Spinal cord (tissue), 10 donors: Measurements from ENCODE around the gene RELL1. TPM values are rescaled to one million over a fixed set of nuclear protein-coding genes. Genes with fewer than 3 reads are reported as not detected.

ENCODE experiments used
- DNase-seq, 6 donors: peaks; one replicate each; pipeline versions ENCODE4 v3.0.0 to v3.0.0-alpha.2; 2013 to 2015; ENCODE audit warnings: low spot score in 6 of 6, low read depth in 4 of 6
- H3K27ac ChIP-seq: one replicate; pipeline ENCODE4 v1.5.1; 2013; ENCODE audit warnings: low read depth, low read length, control low read depth
- H3K27me3 ChIP-seq: one replicate; pipeline ENCODE4 v1.6.1; 2013; ENCODE audit warnings: low read length; ENCODE audit not compliant: control insufficient read depth, insufficient read depth
- H3K36me3 ChIP-seq: one replicate; pipeline ENCODE4 v1.6.1; 2013; ENCODE audit warnings: low read length; ENCODE audit not compliant: control insufficient read depth, insufficient read depth
- H3K4me1 ChIP-seq: one replicate; pipeline ENCODE4 v1.6.1; 2013; ENCODE audit warnings: low read length; ENCODE audit not compliant: control insufficient read depth, insufficient read depth
- H3K4me3 ChIP-seq: one replicate; pipeline ENCODE4 v1.5.1; 2013; ENCODE audit warnings: low read depth, low read length, control low read depth
- H3K9me3 ChIP-seq: one replicate; pipeline ENCODE4 v1.6.1; 2013; ENCODE audit warnings: low read length; ENCODE audit not compliant: control insufficient read depth, insufficient read depth
- WGBS: methylation state at CpG from one replicate; pipeline ENCODE4 v1.1.5; 2013; ENCODE audit warnings: missing lambda C conversion rate; ENCODE audit not compliant: insufficient coverage; 5-methylcytosine and 5-hydroxymethylcytosine counted together
- polyA plus RNA-seq, 2 donors: library from polyadenylated mRNA; unstranded; fragments of 120-200 nt; gene quantifications; one replicate each; pipeline ENCODE4 v1.2.1, GENCODE V29; 2013; ENCODE audit not compliant: insufficient read length in 2 of 2
- total RNA-seq, 2 donors: library from RNA; depleted of rRNA in 1 of 2; stranded (reverse); fragments of 120-200 nt in 1 of 2; fragments of >200 nt in 1 of 2; gene quantifications; one replicate each; pipeline versions ENCODE4 v1.2.3 to v1.2.4, GENCODE V29; 2013 to 2014
- donor health status: healthy.

The RELL1 gene
- total and polyA plus RNA-seq, 4 donors = 14.9 to 61.6 (median 32.4) TPM

DNA sequence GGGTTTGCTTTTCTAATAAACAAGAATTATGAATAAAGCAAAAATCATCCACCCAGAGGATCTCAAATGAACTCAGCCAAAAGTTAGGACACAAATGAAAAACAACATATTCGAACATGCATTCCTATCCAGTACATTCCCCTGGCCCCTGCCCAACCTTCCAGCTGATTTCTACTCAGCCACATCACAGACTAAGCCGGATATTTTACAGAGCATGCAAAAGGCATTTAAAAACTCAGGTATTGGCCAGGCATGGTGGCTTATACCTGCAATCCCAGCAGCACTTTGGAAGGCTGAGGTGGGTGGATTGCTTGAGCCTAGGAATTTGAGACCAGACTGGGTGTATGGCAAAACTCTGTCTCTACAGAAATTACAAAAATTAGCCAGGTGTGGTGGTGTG, 54.6 kb downstream of the RELL1 start:
- H3K27me3 ChIP-seq = no peaks in the 10 kb centered on the region
- H3K9me3 ChIP-seq = no peaks in the 10 kb centered on the region
- no peaks in the 10 kb centered on the region for H3K4me1 ChIP-seq
- H3K4me3 ChIP-seq = no peak overlapping the region
- WGBS = 79% methylated on average over 2 of the region's 2 CpGs
- peaks cover 14% of the 10 kb centered on the region for H3K36me3 ChIP-seq
- no peak for DNase-seq
- H3K27ac ChIP-seq = no peak overlapping the region

DNA sequence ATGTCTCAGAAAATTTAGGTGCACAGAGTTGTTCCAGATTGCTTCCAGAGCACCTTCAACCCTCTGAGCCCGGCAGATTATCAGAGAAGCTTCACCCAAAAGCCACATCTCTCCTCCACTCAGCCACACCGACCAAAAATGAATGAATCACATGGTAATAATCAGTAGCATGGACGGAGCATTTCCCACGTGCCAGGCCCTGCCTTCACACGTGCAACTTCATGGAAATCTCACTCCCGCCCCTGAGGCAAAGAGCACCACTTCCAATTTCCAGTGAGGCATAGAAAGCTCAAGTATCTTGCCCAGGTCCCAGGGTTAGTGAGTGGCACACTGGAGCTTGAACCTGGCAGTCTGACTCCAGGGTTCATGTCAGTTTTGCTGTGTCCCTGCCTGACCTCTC, 56.5 kb downstream of the RELL1 start:
- peaks cover 12% of the 10 kb centered on the region for H3K36me3 ChIP-seq
- no peak for DNase-seq
- no peak overlapping the region for H3K27ac ChIP-seq
- no peaks in the 10 kb centered on the region for H3K9me3 ChIP-seq
- H3K4me3 ChIP-seq = no peak overlapping the region
- no peaks in the 10 kb centered on the region for H3K4me1 ChIP-seq
- no peaks in the 10 kb centered on the region for H3K27me3 ChIP-seq
- WGBS = 95% methylated on average over 6 of the region's 6 CpGs

DNA sequence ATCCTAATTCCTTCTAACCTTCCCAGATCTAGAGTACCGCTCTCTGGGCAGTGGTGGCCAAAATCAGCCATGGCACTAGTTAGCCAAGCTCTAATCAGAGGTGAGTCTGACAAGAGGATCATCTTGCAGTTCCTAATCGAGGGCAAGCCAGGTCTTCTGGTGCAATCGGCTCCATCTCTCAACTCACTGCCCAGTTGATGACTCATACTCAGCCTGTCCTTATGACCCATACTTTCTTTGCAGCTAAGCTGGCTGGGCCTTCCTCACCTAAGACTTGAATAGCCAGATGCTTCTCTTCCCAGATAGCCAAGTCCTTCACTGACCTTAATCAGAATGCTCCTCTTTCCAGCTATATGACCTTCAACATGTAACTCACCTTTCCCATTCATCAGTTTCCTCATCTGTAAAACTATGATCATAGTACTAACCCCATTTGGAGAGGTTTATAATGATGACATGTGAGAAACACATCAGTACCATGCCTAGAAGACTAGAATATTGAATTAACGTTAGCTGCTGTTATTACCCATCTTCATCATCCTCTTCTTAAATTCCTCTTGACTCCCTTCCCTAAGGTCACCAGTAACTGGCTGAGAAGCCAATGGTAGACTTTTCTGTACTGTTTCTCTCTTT, 57.1 kb downstream of the RELL1 start:
- no peak for DNase-seq
- WGBS = 89% methylated on average over 3 of the region's 4 CpGs
- Histone ChIP-seq H3K4me1 (no peaks in the 10 kb centered on the region), H3K36me3 (peaks cover 10% of the 10 kb centered on the region), H3K9me3 (no peaks in the 10 kb centered on the region), H3K27ac (no peak overlapping the region), H3K27me3 (no peaks in the 10 kb centered on the region), H3K4me3 (no peak overlapping the region)

DNA sequence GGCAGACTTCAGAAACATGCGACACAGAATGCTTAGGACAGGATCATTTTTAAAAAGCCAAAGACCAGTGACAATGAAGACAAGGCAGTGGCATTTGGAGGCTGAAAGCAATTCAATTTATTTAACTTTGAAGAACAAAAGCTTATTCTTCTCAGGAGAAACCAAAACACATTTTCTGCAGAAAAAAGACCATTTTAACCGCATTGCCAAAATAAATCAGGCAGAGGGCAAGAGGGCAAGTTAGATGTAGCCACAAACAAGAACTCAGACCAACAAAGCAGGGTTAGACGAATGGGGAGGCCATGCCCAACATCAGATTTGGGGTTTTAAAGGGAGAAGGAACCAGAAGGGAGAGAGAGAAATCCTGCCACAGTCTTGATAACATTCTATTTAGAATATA, 58.9 kb downstream of the RELL1 start:
- Histone ChIP-seq H3K27me3 (no peaks in the 10 kb centered on the region), H3K27ac (no peak overlapping the region), H3K4me3 (no peak overlapping the region), H3K36me3 (peaks cover 10% of the 10 kb centered on the region), H3K4me1 (peaks cover 6% of the 10 kb centered on the region), H3K9me3 (no peaks in the 10 kb centered on the region)
- DNase-seq = peak in 1 of 6 donors; percentile 24
- WGBS = no CpG with 5 or more reads among the region's 3 CpGs

DNA sequence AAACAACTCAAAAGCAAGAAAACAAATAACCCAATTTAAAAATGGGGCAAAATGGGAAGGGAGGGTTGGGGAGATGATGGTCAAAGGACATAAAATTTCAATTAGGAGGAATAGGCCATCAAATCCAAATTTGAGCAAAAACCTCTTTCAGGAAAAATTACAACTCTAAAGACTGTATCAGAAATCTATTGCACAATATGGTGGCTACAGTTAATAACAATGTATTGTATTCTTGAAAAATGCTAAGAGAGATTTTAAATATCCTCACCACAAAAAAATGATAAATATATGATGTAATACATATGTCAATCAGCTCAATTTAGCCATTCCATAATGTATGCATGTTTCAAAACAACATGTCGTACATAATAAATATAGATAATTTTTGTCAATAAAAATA, 60.7 kb downstream of the RELL1 start:
- peaks cover 6% of the 10 kb centered on the region for H3K4me1 ChIP-seq
- no peaks in the 10 kb centered on the region for H3K27me3 ChIP-seq
- H3K4me3 ChIP-seq = no peak overlapping the region
- WGBS = no CpG with 5 or more reads among the region's 1 CpG
- H3K36me3 ChIP-seq = peaks cover 6% of the 10 kb centered on the region
- no peak for DNase-seq
- no peak overlapping the region for H3K27ac ChIP-seq
- no peaks in the 10 kb centered on the region for H3K9me3 ChIP-seq

DNA sequence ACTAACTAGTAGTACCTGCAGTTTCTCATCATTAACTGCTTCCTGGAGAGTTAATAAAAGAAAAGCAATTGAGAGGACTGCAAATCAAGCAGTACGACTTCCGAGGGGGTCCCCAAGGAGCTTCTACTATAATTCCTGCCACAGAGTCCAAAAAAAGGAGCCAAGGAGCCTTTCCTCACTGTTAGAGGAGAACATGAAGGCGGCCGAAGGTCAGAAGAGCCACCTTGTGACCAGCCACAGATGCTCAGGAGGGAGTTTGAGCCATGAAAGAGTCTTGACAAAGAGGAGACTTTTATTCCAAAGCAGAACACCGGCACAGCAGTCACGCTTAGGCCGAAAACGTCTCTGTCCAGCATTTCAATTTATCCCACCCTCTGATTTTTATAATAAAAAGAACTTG, 62.2 kb downstream of the RELL1 start:
- peak in 1 of 6 donors; percentile 65 for DNase-seq
- peaks cover 6% of the 10 kb centered on the region for H3K4me1 ChIP-seq
- H3K36me3 ChIP-seq = peaks cover 3% of the 10 kb centered on the region
- H3K9me3 ChIP-seq = no peaks in the 10 kb centered on the region
- H3K4me3 ChIP-seq = no peak overlapping the region
- H3K27ac ChIP-seq = no peak overlapping the region
- 67% methylated on average over 7 of the region's 8 CpGs for WGBS
- H3K27me3 ChIP-seq = no peaks in the 10 kb centered on the region

DNA sequence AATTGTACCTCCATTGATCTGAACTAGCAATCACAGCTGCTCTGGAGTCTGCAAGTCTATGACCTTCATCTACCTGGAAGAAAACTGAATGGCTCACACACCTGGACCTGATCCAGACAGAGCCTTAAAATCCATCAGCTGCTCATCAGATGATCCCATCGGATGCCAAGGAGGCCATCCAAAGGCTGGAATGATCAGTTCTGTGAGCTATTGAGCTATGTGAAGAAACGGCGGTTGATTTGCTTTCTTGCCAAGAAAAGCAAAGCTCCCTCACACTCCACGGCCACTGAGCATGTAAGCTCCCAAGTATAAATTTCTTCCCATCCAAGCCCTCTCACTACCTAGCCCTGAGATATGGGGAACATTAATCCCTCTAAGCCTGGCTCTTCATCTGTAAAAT, 63.1 kb downstream of the RELL1 start:
- Histone ChIP-seq H3K36me3 (peaks cover 3% of the 10 kb centered on the region), H3K4me1 (peaks cover 6% of the 10 kb centered on the region), H3K9me3 (no peaks in the 10 kb centered on the region), H3K27ac (no peak overlapping the region), H3K4me3 (no peak overlapping the region), H3K27me3 (no peaks in the 10 kb centered on the region)
- WGBS = no CpG with 5 or more reads among the region's 4 CpGs
- DNase-seq = peak in 2 of 6 donors; percentile 35 to 40

DNA sequence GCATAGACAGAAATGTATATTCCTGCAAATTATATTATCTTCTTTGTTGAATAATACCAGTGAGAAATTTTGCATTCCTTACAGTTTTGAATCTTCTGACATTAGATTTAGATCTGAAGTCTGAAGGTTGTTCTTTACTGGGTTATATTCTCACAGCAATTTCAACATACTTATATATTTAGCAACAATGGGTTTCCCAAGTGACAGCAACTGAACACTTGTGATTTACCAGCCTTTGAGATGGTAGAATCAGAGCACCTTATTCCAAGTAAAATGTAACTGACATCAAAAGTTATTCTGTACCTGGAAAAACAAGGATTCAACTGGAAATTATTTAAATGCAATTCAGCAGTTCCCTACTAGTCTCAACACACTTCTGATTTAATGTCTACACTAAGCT, 66.0 kb downstream of the RELL1 start:
- Histone ChIP-seq H3K36me3 (peaks cover 3% of the 10 kb centered on the region), H3K9me3 (no peaks in the 10 kb centered on the region), H3K27me3 (no peaks in the 10 kb centered on the region), H3K4me1 (peaks cover 6% of the 10 kb centered on the region), H3K27ac (no peak overlapping the region), H3K4me3 (no peak overlapping the region)
- no peak for DNase-seq

DNA sequence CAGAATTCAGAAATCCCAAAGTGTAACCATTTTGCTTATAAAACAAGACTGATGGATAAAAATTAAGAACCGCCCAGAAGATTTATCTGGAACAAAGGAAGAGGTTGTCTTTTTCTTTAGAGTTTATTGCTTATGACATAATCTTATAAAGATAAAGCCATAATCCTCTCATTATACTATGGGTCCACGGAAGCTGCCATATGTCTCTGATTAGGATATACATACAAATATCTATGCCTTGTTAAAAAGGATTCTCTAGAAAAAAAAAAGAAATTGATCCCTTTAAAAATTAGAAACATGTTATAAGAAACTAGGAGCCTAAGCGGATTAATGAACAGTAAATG, 70.5 kb downstream of the RELL1 start:
- Histone ChIP-seq H3K36me3 (peaks cover 3% of the 10 kb centered on the region), H3K4me1 (no peaks in the 10 kb centered on the region), H3K27ac (no peak overlapping the region), H3K9me3 (no peaks in the 10 kb centered on the region), H3K4me3 (no peak overlapping the region), H3K27me3 (no peaks in the 10 kb centered on the region)
- no CpG with 5 or more reads among the region's 3 CpGs for WGBS
- DNase-seq = no peak

DNA sequence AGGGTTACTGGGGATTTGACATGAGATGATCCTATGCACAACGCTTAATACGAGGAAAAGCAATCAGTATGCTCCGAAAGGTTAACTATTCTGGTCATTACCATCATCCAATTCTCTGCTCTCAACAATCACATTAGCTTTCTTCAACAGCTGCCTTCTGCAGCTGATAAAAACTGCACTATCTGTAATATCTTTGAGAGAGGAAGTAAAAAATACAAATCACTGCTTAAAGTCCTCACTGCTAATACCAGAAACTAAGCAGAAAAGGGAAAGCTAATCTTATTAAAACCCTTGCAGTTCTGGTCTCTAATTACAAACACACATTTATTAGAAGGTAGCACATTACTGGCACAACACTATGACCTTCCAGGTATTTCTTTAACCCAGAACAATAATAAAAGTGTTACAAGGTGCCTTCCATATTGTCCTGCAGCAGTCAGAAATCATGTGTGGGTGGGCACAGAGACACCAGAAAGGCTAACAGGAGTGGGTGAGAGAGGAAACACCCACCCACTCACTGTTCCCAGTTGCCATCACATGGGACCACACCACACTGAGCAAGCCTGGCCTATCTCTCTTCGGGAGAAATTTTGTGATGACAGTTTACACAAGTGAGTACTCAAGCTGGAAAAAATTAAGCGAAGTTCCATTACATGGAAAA, 71.0 kb downstream of the RELL1 start:
- Histone ChIP-seq H3K9me3 (no peaks in the 10 kb centered on the region), H3K36me3 (peaks cover 3% of the 10 kb centered on the region), H3K27ac (no peak overlapping the region), H3K4me3 (no peak overlapping the region), H3K27me3 (no peaks in the 10 kb centered on the region), H3K4me1 (no peaks in the 10 kb centered on the region)
- 90% methylated on average over 2 of the region's 5 CpGs for WGBS
- DNase-seq = no peak
